HG02678 (cell line): Measurements from ENCODE around the gene OR10H2.
"Not testable (repeated sequence)": the region's sequence is repeated elsewhere in the genome, so short reads cannot be mapped to it uniquely, and the experiment has no call there.

Source experiments
- ATAC-seq: cut with Tn5 transposase; IDR thresholded peaks from one replicate; pipeline ENCODE4 v1.9.1; 2021; ENCODE audit warnings: mild to moderate bottlenecking, moderate library complexity; ENCODE audit not compliant: unreplicated experiment

Gene OR10H2

DNA sequence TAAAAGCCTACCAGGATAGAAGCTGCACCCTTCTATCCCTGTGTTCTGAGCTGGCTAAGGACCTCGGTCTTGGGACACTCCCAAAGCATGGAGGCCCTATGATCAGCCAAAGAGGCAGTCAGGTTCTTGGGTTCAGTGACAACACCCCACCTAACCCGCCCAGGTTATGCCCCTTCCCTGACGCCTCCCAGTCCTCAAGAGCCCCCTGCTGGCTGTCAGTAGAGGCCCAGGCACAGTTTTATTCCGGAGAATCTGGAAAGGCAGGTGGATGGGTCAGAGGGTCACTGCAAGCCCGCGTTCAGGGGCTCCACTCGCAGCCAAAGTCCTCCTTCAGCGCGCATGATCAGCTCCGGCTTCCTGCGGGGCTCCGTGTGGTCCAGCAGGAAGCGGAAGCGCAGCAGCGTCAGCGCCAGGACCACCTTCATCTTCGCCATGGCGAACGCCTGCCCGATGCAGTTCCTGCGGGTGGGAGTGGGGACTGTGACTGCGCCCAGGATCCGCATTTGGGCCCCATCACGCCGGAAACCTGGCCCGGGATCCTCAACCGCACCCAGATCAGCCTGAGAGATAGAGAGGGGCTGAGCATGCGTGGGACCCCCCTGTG lies 32.2 kb downstream of the OR10H2 start:
- ATAC-seq = no peak

DNA sequence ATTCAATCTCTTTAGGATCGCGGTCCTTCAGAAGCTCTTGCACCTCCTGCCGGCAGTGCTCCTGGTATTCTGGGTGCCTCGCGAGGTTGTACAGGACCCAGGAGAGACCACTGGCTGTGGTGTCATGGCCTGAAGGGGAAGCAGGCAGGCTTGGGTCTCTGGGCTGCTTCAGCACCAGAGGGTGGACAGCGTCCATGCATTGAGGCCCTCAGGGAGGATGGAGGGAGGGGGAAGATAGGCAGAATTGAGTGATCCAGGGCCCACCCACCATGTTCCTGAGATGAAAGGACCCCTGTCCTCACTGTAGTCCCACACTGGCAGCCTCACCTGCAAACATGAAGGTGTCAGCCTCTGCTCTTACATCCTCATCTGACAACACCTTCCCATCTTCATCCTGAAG lies 41.8 kb downstream of the OR10H2 start:
- no peak for ATAC-seq

DNA sequence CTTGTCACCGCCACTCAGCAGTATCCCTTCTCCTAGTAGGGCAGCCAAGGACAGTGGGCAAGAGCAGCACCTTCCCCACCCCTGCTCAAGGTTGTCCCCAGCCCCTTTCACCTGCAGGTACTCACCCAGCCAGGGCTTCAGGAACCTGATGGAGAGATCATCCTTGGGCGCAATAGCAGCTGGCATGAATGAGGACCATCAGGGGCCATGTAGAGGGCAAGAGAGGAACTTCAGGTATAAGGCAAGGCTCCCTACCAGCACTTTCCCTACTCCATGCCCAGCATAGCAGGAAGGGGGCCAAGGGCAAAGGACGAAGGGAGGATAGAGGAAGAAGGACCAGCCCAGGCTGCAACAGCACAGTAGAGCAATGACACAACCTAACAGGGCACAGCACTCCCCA lies 46.3 kb downstream of the OR10H2 start:
- not testable (repeated sequence) for ATAC-seq

DNA sequence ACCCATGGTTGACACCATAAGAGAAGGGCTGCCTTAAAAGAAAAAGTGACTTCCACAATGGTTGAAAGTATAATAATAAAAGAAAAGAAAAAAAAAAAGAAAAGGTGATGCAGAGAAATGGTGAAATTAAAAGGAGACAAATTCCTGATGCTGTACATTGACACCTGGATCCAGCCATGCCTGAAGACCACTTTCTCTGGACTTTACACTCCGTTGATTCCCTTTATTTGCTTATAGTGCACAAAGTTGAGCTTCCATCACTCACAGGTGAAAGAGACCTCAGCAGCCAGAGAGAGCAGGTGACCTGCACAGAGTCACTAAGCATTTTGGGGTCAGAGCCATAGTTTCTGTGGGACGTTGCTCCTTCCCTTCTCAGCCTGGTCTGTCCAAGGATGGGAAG lies 47.4 kb downstream of the OR10H2 start:
- ATAC-seq = no peak

DNA sequence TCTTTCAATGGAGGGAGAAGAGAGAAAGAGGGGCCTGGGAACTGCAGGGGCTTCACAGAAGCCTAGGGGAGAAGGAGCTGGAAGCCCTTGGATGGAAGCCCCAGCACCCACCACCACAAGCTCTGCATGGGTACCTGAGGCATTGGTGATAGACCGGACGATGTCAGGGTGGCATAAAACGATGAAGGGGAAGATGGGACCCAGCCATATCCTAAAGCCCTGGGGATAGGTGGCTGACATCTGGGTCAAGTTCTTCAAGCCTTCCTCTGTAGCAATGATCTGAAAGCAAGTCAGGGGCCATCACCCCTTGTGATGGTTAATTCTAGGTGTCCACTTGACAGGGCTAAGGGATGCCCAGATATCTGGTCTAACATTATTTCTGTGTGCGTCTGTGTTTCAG lies 48.4 kb downstream of the OR10H2 start:
- no peak for ATAC-seq

DNA sequence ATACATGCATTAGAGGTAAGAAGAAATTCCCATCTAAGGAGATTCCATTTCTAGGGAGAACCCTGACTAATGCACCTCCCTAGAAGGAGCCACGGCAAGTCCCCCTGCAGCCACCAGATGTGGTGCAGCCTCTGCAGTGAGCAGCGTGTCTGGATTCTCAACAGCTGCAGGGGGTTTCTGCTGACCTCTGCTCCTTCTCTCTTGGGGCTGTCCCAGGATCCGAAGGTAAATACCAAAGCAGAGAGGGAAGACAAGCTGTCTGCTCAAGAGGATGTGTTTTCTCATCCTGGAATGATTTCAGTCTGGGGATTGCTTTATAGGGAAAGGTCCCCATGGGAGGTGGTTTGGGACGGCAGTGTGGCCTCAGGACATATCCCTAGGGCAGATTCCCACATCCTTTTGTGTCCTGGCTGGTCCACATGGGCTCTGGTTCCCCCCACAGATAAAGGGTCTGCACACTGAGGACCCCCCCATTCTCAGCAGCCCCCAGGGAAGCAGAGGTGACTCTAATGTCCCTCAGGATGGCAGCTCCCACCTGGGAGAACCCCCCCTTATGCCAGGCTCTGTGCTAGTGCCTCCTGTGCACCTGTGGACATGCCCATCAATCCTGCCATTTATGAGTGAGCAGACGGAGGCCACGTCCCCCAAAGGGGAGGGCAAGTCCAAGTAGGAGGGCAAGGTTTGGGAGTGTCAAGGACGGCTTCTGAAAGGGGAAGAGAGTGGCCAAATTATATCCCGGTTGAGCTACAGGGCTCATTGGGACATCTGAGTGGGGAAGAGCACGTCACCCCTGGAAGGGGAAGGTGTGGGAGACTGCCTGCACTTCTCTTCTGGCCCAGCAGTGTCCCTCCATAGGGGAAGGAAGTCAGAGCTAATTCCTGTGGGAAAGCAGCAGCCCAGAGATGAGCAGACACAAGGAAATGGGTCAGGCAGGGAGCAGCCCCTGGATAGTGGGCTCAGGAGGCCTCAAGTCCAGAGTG lies 49.5 kb downstream of the OR10H2 start:
- ATAC-seq = no peak
